HL-60 (cell line): ENCODE results near the gene MSLN.

Experiments used
- DNase-seq, 2 experiments: peaks; one replicate each; pipeline ENCODE4 v3.0.0-alpha.2; 2010 to 2020; ENCODE audit warnings: low read depth in 1 of 2, low spot score in 1 of 2
- H3K27ac ChIP-seq: fragments of 250-450 bp; sonication (Bioruptor Pico); replicated peaks from 2 replicates; pipeline ENCODE4 v1.5.1; 2020; ENCODE audit warnings: mild to moderate bottlenecking, moderate library complexity
- H3K27me3 ChIP-seq: fragments of 250-450 bp; sonication (Bioruptor Pico); 2 replicates; pipeline ENCODE4 v1.5.1; 2021; ENCODE audit warnings: mild to moderate bottlenecking, moderate library complexity; ENCODE audit not compliant: insufficient read depth, poor library complexity, severe bottlenecking
- H3K4me3 ChIP-seq: replicated peaks from 2 replicates; pipeline ENCODE4 v1.5.1; 2011; ENCODE audit warnings: mild to moderate bottlenecking, control low read depth, low read length; ENCODE audit not compliant: insufficient read depth
- CTCF ChIP-seq: IDR thresholded peaks from one replicate; pipeline ENCODE4 v1.5.1; 2011; ENCODE audit warnings: low read length, control low read depth, inconsistent platforms; ENCODE audit not compliant: insufficient read depth
- GABPA ChIP-seq: IDR thresholded peaks from 2 replicates; pipeline ENCODE4 v1.6.1; 2012; ENCODE audit warnings: low read depth
- POLR2AphosphoS5 ChIP-seq: IDR thresholded peaks from 2 replicates; pipeline ENCODE4 v1.6.1; 2012; ENCODE audit warnings: low read depth
- REST ChIP-seq: IDR thresholded peaks from 2 replicates; pipeline ENCODE4 v1.6.1; 2012; ENCODE audit warnings: low read depth; ENCODE audit not compliant: insufficient replicate concordance
- SPI1 ChIP-seq: IDR thresholded peaks from 2 replicates; pipeline ENCODE4 v1.6.1; 2012; ENCODE audit warnings: low read depth, mild to moderate bottlenecking, borderline replicate concordance

Gene MSLN

GRCh38 chr16:796296-797119 is 36.0 kb downstream of the MSLN start:
- H3K4me3 ChIP-seq = no peak overlapping the region
- TF ChIP-seq SPI1 (no peak), REST (no peak), POLR2AphosphoS5 (no peak), CTCF (no peak), GABPA (no peak)
- no peak for DNase-seq
- peaks cover 17% of the 10 kb centered on the region for H3K27me3 ChIP-seq
- H3K27ac ChIP-seq = no peak overlapping the region

GRCh38 chr16:797120-797420 is 36.5 kb downstream of the MSLN start:
- H3K4me3 ChIP-seq = no peak overlapping the region
- no peak for DNase-seq
- peaks cover 23% of the 10 kb centered on the region for H3K27me3 ChIP-seq
- TF ChIP-seq CTCF (no peak), POLR2AphosphoS5 (no peak), SPI1 (no peak), GABPA (no peak), REST (no peak)
- no peak overlapping the region for H3K27ac ChIP-seq

- no peak overlapping the region for H3K27ac ChIP-seq
- H3K4me3 ChIP-seq = no peak overlapping the region
- TF ChIP-seq REST = no peak
- DNase-seq = no peak
- peaks cover 28% of the 10 kb centered on the region for H3K27me3 ChIP-seq
Observed at GRCh38 chr16:797686-798085, 37.2 kb downstream of the MSLN start.
